Measurements from ENCODE around the gene AMPD3. TPM values are rescaled to one million over a fixed set of nuclear protein-coding genes. Genes with fewer than 3 reads are reported as not detected.

AMPD3 gene
- total RNA-seq, 1 experiment from 2014 or later: 3.8 TPM

GRCh38 chr11:10551845-10552352, 96.8 kb downstream of the AMPD3 start:
- no peak for DNase-seq
- Histone ChIP-seq H3K4me3 (ENCODE audit: insufficient read depth, low read depth, low read length) (no peak overlapping the region), H3K36me3 (replicated peaks; ENCODE audit: control insufficient read depth, insufficient read depth, low read length) (no peaks in the 10 kb centered on the region), H3K27me3 (ENCODE audit: control insufficient read depth, insufficient read depth, low read length) (no peaks in the 10 kb centered on the region)

GRCh38 chr11:10556590-10556989, 101.5 kb downstream of the AMPD3 start:
- Histone ChIP-seq H3K27me3 (ENCODE audit: control insufficient read depth, insufficient read depth, low read length) (no peaks in the 10 kb centered on the region), H3K4me3 (ENCODE audit: insufficient read depth, low read depth, low read length) (no peak overlapping the region), H3K36me3 (replicated peaks; ENCODE audit: control insufficient read depth, insufficient read depth, low read length) (no peaks in the 10 kb centered on the region)
- DNase-seq: no peak

Other genes with a start within 250 kb of the AMPD3 start
- gene SBF2, start 161.0 kb upstream of the AMPD3 start, total RNA-seq (2014; rRNA removed; shearing (Covaris generic)): 34.5 and 39.7 TPM in 2 replicates
- gene ADM, start 150.2 kb upstream of the AMPD3 start, total RNA-seq (2014; rRNA removed; shearing (Covaris generic)): 103 and 106 TPM in 2 replicates
- gene RNF141, start 85.9 kb downstream of the AMPD3 start, total RNA-seq (2014; rRNA removed; shearing (Covaris generic)): 21.8 and 27.6 TPM in 2 replicates
- gene LYVE1, start 113.4 kb downstream of the AMPD3 start, total RNA-seq (2014; rRNA removed; shearing (Covaris generic)): 0.11 and 0.55 TPM in 2 replicates
- 3.0 and 4.5 TPM in 2 replicates for gene IRAG1, start 238.5 kb downstream of the AMPD3 start, total RNA-seq (2014; rRNA removed; shearing (Covaris generic))

Measured in H7 (cell line).